HepG2 (cell line): ENCODE data around the gene MREG.

Source experiments
- CCAR2 ChIP-seq: fragments of 200-400 bp; formaldehyde crosslinking; optimal IDR thresholded peaks from 2 replicates; pipeline ENCODE3; 2018; ENCODE audit warnings: low read depth, mild to moderate bottlenecking, low read length, moderate library complexity
- CTCF ChIP-seq: sonication (generic); formaldehyde crosslinking; IDR thresholded peaks from 2 replicates; pipeline ENCODE4 v1.5.0; 2020; ENCODE audit warnings: mild to moderate bottlenecking, missing genetic modification reagents, moderate library complexity
- NPAS2 ChIP-seq: sonication (generic); formaldehyde crosslinking; IDR thresholded peaks from 2 replicates; pipeline ENCODE4 v1.8.0; 2022; ENCODE audit warnings: mild to moderate bottlenecking, missing genetic modification reagents, borderline replicate concordance
- PHF8 ChIP-seq: sonication (generic); formaldehyde crosslinking; IDR thresholded peaks from 2 replicates; pipeline ENCODE4 v1.5.0; 2020; ENCODE audit warnings: missing genetic modification reagents
- SP1 ChIP-seq, 2 experiments: fragments of 450-650 bp in 1 of 2; sonication (generic) in 1 of 2; formaldehyde crosslinking in 1 of 2; IDR thresholded peaks; 2 replicates each; pipeline versions ENCODE4 v1.4.0 to v1.6.1; 2016 to 2020; ENCODE audit warnings: missing genetic modification reagents in 1 of 2
- ZC3H4 ChIP-seq: sonication (generic); formaldehyde crosslinking; IDR thresholded peaks from 2 replicates; pipeline ENCODE4 v1.4.0; 2020; ENCODE audit warnings: missing genetic modification reagents, borderline replicate concordance

- 0 out of 2 replicates have a peak, but pooled peaks have one; percentile 26 for TF ChIP-seq SP1 (IDR thresholded peaks at IDR 0.05)
- TF ChIP-seq SP1 (CRISPR knock-in tag; IDR thresholded peaks at IDR 0.05) = no peak
- no peak for TF ChIP-seq CCAR2
- TF ChIP-seq CTCF (CRISPR knock-in tag) = no peak
- no peak for TF ChIP-seq ZC3H4 (CRISPR knock-in tag)
- TF ChIP-seq NPAS2 = no peak
- TF ChIP-seq PHF8 (CRISPR knock-in tag) = no peak
Measured at GRCh38 chr2:216002693-216003092, 10.7 kb downstream of the MREG start.
